ENCODE data around the gene LYSMD4. TPM values are rescaled to one million over a fixed set of nuclear protein-coding genes. Genes with fewer than 3 reads are reported as not detected.

The LYSMD4 gene
- total RNA-seq, 1 experiment from 2014 or later = 8.9 TPM

- Histone ChIP-seq H3K27me3 (ENCODE audit: low read length) (no peaks in the 10 kb centered on the region), H2AFZ (ENCODE audit: low read length) (no peak overlapping the region), H3K9me3 (ENCODE audit: low read length) (no peaks in the 10 kb centered on the region), H3K9me2 (replicated peaks; ENCODE audit: low read length) (no peaks in the 10 kb centered on the region), H3K9ac (ENCODE audit: low read length) (no peak overlapping the region), H3K4me2 (ENCODE audit: low read length) (no peak overlapping the region), H3K27ac (ENCODE audit: low read length) (no peak overlapping the region), H3K36me3 (ENCODE audit: low read depth, low read length) (peaks cover 2% of the 10 kb centered on the region; the same call in 1 of the 2 replicates), H3K4me3 (ENCODE audit: low read length) (no peak overlapping the region), H4K20me1 (ENCODE audit: low read length) (no peaks in the 10 kb centered on the region), H3F3A (ENCODE audit: low read length, unreplicated experiment) (no peaks in the 10 kb centered on the region), H3K79me2 (ENCODE audit: low read length) (no peaks in the 10 kb centered on the region), H3K4me1 (ENCODE audit: insufficient read depth, low read length) (no peaks in the 10 kb centered on the region)
- DNase-seq (no peak), ATAC-seq (no peak)
- POLR2A ChIA-PET (ENCODE audit: unreplicated experiment) = no interaction called here
- intact Hi-C loops (cut with micrococcal nuclease) = no loop called here
- CTCF ChIA-PET = no interaction called here
- TF ChIP-seq, protein P1, sequence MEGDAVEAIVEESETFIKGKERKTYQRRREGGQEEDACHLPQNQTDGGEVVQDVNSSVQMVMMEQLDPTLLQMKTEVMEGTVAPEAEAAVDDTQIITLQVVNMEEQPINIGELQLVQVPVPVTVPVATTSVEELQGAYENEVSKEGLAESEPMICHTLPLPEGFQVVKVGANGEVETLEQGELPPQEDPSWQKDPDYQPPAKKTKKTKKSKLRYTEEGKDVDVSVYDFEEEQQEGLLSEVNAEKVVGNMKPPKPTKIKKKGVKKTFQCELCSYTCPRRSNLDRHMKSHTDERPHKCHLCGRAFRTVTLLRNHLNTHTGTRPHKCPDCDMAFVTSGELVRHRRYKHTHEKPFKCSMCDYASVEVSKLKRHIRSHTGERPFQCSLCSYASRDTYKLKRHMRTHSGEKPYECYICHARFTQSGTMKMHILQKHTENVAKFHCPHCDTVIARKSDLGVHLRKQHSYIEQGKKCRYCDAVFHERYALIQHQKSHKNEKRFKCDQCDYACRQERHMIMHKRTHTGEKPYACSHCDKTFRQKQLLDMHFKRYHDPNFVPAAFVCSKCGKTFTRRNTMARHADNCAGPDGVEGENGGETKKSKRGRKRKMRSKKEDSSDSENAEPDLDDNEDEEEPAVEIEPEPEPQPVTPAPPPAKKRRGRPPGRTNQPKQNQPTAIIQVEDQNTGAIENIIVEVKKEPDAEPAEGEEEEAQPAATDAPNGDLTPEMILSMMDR (conservative IDR thresholded peaks at IDR 0.05; ENCODE audit: low read depth, low read length) = no peak
- TF ChIP-seq EZH2phosphoT487 (IDR thresholded peaks at IDR 0.05; ENCODE audit: borderline replicate concordance, low read length) (no peak), EZH2 (IDR thresholded peaks at IDR 0.05; ENCODE audit: low read length, unreplicated experiment) (no peak)
- BruUV-seq (replicated peaks) = no TSS peak
Observed at GRCh38 chr15:99680276-99680675, 53.0 kb downstream of the LYSMD4 start.

GRCh38 chr15:99677540-99678134, 55.6 kb downstream of the LYSMD4 start:
- no peaks in the 10 kb centered on the region for H3K27me3 ChIP-seq (ENCODE audit: low read length)
- no peak overlapping the region for H3K27ac ChIP-seq (ENCODE audit: low read length)
- no peaks in the 10 kb centered on the region for H4K20me1 ChIP-seq (ENCODE audit: low read length)
- ChIA-PET POLR2A (ENCODE audit: unreplicated experiment) (no interaction called here), CTCF (no interaction called here)
- peaks cover 13% of the 10 kb centered on the region for H3K36me3 ChIP-seq (ENCODE audit: low read depth, low read length)
- no TSS peak for BruUV-seq (replicated peaks)
- no peaks in the 10 kb centered on the region for H3K9me3 ChIP-seq (ENCODE audit: low read length)
- no peak overlapping the region for H3K4me2 ChIP-seq (ENCODE audit: low read length)
- no peak overlapping the region for H2AFZ ChIP-seq (ENCODE audit: low read length)
- H3K9ac ChIP-seq (ENCODE audit: low read length) = no peak overlapping the region
- H3F3A ChIP-seq (ENCODE audit: low read length, unreplicated experiment) = no peaks in the 10 kb centered on the region
- no peaks in the 10 kb centered on the region for H3K9me2 ChIP-seq (replicated peaks; ENCODE audit: low read length)
- H3K79me2 ChIP-seq (ENCODE audit: low read length) = no peaks in the 10 kb centered on the region
- no peak for ATAC-seq
- H3K4me3 ChIP-seq (ENCODE audit: low read length) = no peak overlapping the region
- no peak for DNase-seq
- H3K4me1 ChIP-seq (ENCODE audit: insufficient read depth, low read length) = no peaks in the 10 kb centered on the region
- intact Hi-C loops (cut with micrococcal nuclease) = no loop called here
- TF ChIP-seq EZH2phosphoT487 (IDR thresholded peaks at IDR 0.05; ENCODE audit: borderline replicate concordance, low read length) (no peak), EZH2 (IDR thresholded peaks at IDR 0.05; ENCODE audit: low read length, unreplicated experiment) (no peak)
- TF ChIP-seq, protein P1 (conservative IDR thresholded peaks at IDR 0.05; ENCODE audit: low read depth, low read length) = no peak

Other genes starting within 250 kb of the LYSMD4 start
- gene MEF2A, start 167.5 kb downstream of the LYSMD4 start, total RNA-seq (2014; rRNA removed) = 16.5 and 21.3 TPM in 2 replicates

All from PC-3 (cell line).